HG03045 (cell line): Measurements from ENCODE around the gene NR1H2.
A peak's percentile ranks its signal among the peaks of the same experiment; 100 is the strongest.

Source experiments
- ATAC-seq: cut with Tn5 transposase; IDR thresholded peaks from one replicate; pipeline ENCODE4 v1.9.1; 2021; ENCODE audit warnings: mild to moderate bottlenecking, moderate library complexity; ENCODE audit not compliant: unreplicated experiment

The NR1H2 gene

GRCh38 chr19:50401605-50402450 lies 25.6 kb downstream of the NR1H2 start:
- no peak for ATAC-seq

- ATAC-seq: no peak
Observed at GRCh38 chr19:50402544-50403301, 26.5 kb downstream of the NR1H2 start.

- no peak for ATAC-seq
Observed at GRCh38 chr19:50406156-50406820, 30.0 kb downstream of the NR1H2 start.

GRCh38 chr19:50406829-50407228 lies 30.6 kb downstream of the NR1H2 start:
- ATAC-seq: no peak

- ATAC-seq: no peak
Observed at GRCh38 chr19:50409347-50409746, 33.1 kb downstream of the NR1H2 start.

GRCh38 chr19:50410109-50410508 lies 33.9 kb downstream of the NR1H2 start:
- no peak for ATAC-seq

GRCh38 chr19:50412419-50412818 lies 36.2 kb downstream of the NR1H2 start:
- no peak for ATAC-seq

- no peak for ATAC-seq
Observed at GRCh38 chr19:50413096-50413495, 36.8 kb downstream of the NR1H2 start.

- ATAC-seq: no peak
Observed at GRCh38 chr19:50413531-50413930, 37.3 kb downstream of the NR1H2 start.

- peak; percentile 19 for ATAC-seq
Observed at GRCh38 chr19:50414864-50415660, 38.8 kb downstream of the NR1H2 start.

- ATAC-seq: peak; percentile 38
Observed at GRCh38 chr19:50415661-50416033, 39.4 kb downstream of the NR1H2 start.

GRCh38 chr19:50416034-50416977 lies 40.0 kb downstream of the NR1H2 start:
- ATAC-seq: no peak

- no peak for ATAC-seq
Observed at GRCh38 chr19:50417111-50418081, 41.1 kb downstream of the NR1H2 start.

GRCh38 chr19:50418176-50419021 lies 42.1 kb downstream of the NR1H2 start, which contains the start of gene SPIB:
Gene SPIB (plus strand): TSS chr19:50418938. CDS start chr19:50418963, 25 bp downstream.
- no peak for ATAC-seq

- ATAC-seq: no peak
Observed at GRCh38 chr19:50419022-50419579, 42.8 kb downstream of the NR1H2 start.

- ATAC-seq: no peak
Observed at GRCh38 chr19:50419580-50420035, 43.4 kb downstream of the NR1H2 start.

GRCh38 chr19:50420127-50420526 lies 43.9 kb downstream of the NR1H2 start:
- no peak for ATAC-seq
